Suprapubic skin (tissue), 3 donors: Measurements from ENCODE around the gene SEPTIN7.

Experiments used
- CTCF ChIP-seq, 2 donors: fragments of 200-600 bp in 1 of 2; fragments of 450-650 bp in 1 of 2; sonication (generic) in 1 of 2; IDR thresholded peaks; one replicate each; pipeline ENCODE4 v1.5.1; 2016 to 2019; ENCODE audit warnings: antibody characterized with exemption in 2 of 2, mild to moderate bottlenecking in 1 of 2, moderate library complexity in 1 of 2
- POLR2AphosphoS5 ChIP-seq, 3 donors: sonication (generic); formaldehyde crosslinking; IDR thresholded peaks; one replicate each; pipeline ENCODE4 v1.6.1; 2017; ENCODE audit warnings: antibody characterized with exemption in 3 of 3

GRCh38 chr7:35792873-35793489 lies 7.9 kb upstream of the SEPTIN7 start:
- TF ChIP-seq POLR2AphosphoS5 (IDR thresholded peaks at IDR 0.05) = no peak
- TF ChIP-seq CTCF (IDR thresholded peaks at IDR 0.05) = no peak
